Measurements from ENCODE around the gene ISM1.

Gene ISM1

DNA sequence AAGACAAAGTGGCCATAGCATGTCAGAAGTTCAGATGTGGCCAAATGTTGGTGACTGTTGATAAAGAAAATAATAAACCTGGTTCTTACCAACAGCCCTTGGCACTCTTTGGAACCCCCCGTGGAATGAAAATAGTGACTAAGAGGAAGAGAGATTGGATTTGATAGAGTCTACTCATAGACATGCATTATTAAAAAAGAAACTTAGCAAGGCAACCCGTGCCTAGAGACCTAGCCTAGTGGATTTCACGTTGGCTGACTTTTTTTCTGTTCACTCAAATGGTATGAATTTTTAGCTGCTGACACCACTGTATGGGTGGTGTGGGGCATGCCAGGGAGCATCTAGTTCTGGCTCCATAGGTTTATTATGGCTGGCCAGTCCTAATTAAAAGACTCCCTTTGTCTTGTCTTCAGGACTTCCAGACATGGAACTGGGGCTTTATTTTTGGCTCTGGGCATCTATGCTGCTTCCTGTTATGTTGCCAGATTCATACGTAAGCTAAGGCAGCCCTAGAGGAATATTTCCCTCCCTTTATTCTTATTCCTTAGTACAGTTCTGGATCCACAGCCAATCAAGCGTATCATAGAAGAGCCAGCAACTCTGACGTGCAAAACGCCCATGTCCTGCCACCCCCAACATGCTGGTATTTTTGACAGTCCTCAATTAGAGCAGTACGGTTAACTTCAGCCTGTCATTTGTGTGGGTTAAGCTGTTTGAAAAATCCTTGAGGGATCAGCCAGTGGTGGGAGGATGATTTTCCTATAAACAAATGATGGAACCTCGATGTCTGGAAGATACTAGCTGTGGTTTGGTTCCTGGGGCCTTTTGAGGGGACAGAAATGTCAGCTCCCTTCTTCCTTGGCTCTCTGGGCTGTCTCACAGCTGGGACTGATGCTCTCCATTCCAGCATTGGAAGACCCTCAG lies 127.5 kb downstream of the ISM1 start:
- Histone ChIP-seq H3K27ac (ENCODE audit: low read length) (no peak overlapping the region), H3K27me3 (ENCODE audit: control insufficient read depth, insufficient read depth, low read length) (no peaks in the 10 kb centered on the region), H3K4me1 (ENCODE audit: control insufficient read depth, low read depth, low read length) (no peaks in the 10 kb centered on the region), H3K9ac (ENCODE audit: low read length) (no peak overlapping the region), H3K36me3 (ENCODE audit: control insufficient read depth, low read depth, low read length) (no peaks in the 10 kb centered on the region), H3K9me3 (ENCODE audit: control insufficient read depth, low read depth, low read length) (no peaks in the 10 kb centered on the region), H3K4me3 (ENCODE audit: low read length) (no peak overlapping the region)

DNA sequence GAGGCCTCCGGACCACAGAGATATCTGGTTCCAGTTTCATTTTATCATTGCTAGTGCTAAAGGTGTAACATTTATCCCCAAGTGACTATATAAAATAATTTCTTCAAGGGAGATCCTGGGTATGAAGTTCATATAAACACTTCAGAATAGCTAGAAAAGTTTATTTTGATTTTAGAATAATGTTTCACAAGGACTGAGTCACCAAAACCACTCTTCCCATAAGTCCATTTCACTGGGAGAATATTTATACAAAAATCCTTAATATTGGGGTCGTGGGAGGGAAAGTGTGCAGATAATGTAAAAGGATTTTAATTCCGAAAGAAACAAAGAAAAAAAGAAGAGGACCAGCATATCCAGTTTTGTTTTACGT lies 128.1 kb downstream of the ISM1 start:
- no peaks in the 10 kb centered on the region for H3K36me3 ChIP-seq (ENCODE audit: control insufficient read depth, low read depth, low read length)
- H3K27ac ChIP-seq (ENCODE audit: low read length): no peak overlapping the region
- H3K9ac ChIP-seq (ENCODE audit: low read length): no peak overlapping the region
- no peaks in the 10 kb centered on the region for H3K9me3 ChIP-seq (ENCODE audit: control insufficient read depth, low read depth, low read length)
- H3K4me3 ChIP-seq (ENCODE audit: low read length): no peak overlapping the region
- H3K27me3 ChIP-seq (ENCODE audit: control insufficient read depth, insufficient read depth, low read length): no peaks in the 10 kb centered on the region
- H3K4me1 ChIP-seq (ENCODE audit: control insufficient read depth, low read depth, low read length): no peaks in the 10 kb centered on the region
